Astrocyte (in vitro differentiated cells and primary cell): Measurements from ENCODE around the gene KDM5B. TPM values are rescaled to one million over a fixed set of nuclear protein-coding genes. Genes with fewer than 3 reads are reported as not detected.

Experiments
- DNase-seq: peaks from one replicate; pipeline ENCODE4 v3.0.0-alpha.2; 2010; ENCODE audit warnings: low read depth
- FAIRE-seq: peaks from 2 replicates; lab custom pipeline; 2011; peaks lifted over from hg19 to GRCh38; lab: Jason Lieb, UNC
- H2AFZ ChIP-seq: 2 replicates; pipeline ENCODE4 v1.6.0; 2012; ENCODE audit warnings: low read depth, low read length, inconsistent platforms
- H3K27ac ChIP-seq: 2 replicates; pipeline ENCODE4 v1.5.1; 2011; ENCODE audit warnings: low read depth, low read length, inconsistent platforms
- H3K27me3 ChIP-seq: 2 replicates; pipeline ENCODE4 v1.6.0; 2011; ENCODE audit warnings: low read length, inconsistent platforms; ENCODE audit not compliant: insufficient read depth
- H3K36me3 ChIP-seq: 2 replicates; pipeline ENCODE4 v1.5.1; 2011; ENCODE audit warnings: low read length, inconsistent platforms; ENCODE audit not compliant: insufficient read depth
- H3K4me1 ChIP-seq: 2 replicates; pipeline ENCODE4 v1.5.1; 2011; ENCODE audit warnings: low read length, inconsistent platforms; ENCODE audit not compliant: insufficient read depth
- H3K4me2 ChIP-seq: 2 replicates; pipeline ENCODE4 v1.6.0; 2012; ENCODE audit warnings: low read length, inconsistent platforms
- H3K4me3 ChIP-seq: 2 replicates; pipeline ENCODE4 v1.5.1; 2011; ENCODE audit warnings: low read depth, mild to moderate bottlenecking, low read length, inconsistent platforms; ENCODE audit not compliant: insufficient read depth
- H3K79me2 ChIP-seq: 2 replicates; pipeline ENCODE4 v1.6.0; 2012; ENCODE audit warnings: mild to moderate bottlenecking, low read length, inconsistent platforms; ENCODE audit not compliant: insufficient read depth
- H3K9ac ChIP-seq: 2 replicates; pipeline ENCODE4 v1.6.0; 2012; ENCODE audit warnings: mild to moderate bottlenecking, low read length, inconsistent platforms
- H3K9me3 ChIP-seq: 2 replicates; pipeline ENCODE4 v1.5.1; 2012; ENCODE audit warnings: low read depth, mild to moderate bottlenecking, low read length, inconsistent platforms; ENCODE audit not compliant: insufficient read depth
- H4K20me1 ChIP-seq: 2 replicates; pipeline ENCODE4 v1.6.0; 2012; ENCODE audit warnings: low read length, inconsistent platforms; ENCODE audit not compliant: insufficient read depth
- H3K27ac Mint-ChIP-seq: one replicate; pipeline ENCODE4 v1.8.0; 2021; ENCODE audit warnings: mild to moderate bottlenecking, mixed read lengths; ENCODE audit not compliant: unreplicated experiment
- H3K27me3 Mint-ChIP-seq: one replicate; pipeline ENCODE4 v1.8.0; 2021; ENCODE audit warnings: low read depth, mixed read lengths; ENCODE audit not compliant: unreplicated experiment
- H3K36me3 Mint-ChIP-seq: one replicate; pipeline ENCODE4 v1.8.0; 2021; ENCODE audit warnings: low read depth, mixed read lengths; ENCODE audit not compliant: unreplicated experiment
- H3K4me1 Mint-ChIP-seq: one replicate; pipeline ENCODE4 v1.8.0; 2021; ENCODE audit warnings: low read depth, mixed read lengths; ENCODE audit not compliant: unreplicated experiment
- H3K4me3 Mint-ChIP-seq: one replicate; pipeline ENCODE4 v1.8.0; 2021; ENCODE audit warnings: mild to moderate bottlenecking, moderate library complexity, mixed read lengths; ENCODE audit not compliant: unreplicated experiment
- H3K9me3 Mint-ChIP-seq: one replicate; pipeline ENCODE4 v1.8.0; 2021; ENCODE audit warnings: mild to moderate bottlenecking, mixed read lengths; ENCODE audit not compliant: unreplicated experiment
- EZH2 ChIP-seq: IDR thresholded peaks from 2 replicates; pipeline ENCODE4 v1.6.1; 2012; ENCODE audit warnings: mild to moderate bottlenecking, low read length, inconsistent platforms; ENCODE audit not compliant: insufficient read depth
- total RNA-seq: library from RNA; stranded (reverse); gene quantifications from 2 replicates; pipeline ENCODE4 v1.2.1, GENCODE V29; 2021
- TF ChIP-seq, protein P1 (sequence below): IDR thresholded peaks from 2 replicates; pipeline ENCODE4 v1.5.1; 2011; ENCODE audit warnings: low read depth, mild to moderate bottlenecking, inconsistent platforms, low read length, moderate library complexity; ENCODE audit not compliant: insufficient read depth

The KDM5B gene
- total RNA-seq, 1 donor from 2014 or later, result 182 TPM

DNA sequence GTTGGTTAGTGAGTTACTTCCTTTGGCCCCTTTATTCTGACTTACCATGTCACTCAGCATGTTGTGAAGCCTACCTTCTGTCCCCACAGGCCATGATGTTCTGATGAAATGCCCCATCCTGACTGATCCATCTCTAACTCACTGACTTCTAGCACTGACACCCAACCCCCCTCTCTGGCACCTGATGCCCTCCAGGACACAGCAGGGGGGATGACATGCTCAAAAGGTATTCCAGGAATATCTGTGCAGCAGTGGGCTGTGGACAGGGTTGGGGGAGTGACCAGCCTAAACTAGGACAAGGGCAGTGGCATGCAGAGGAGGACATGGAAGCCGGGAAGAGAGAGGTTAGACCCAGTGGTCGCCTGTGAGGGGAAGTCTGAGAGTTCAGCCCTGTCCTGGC is 123.5 kb downstream of the KDM5B start:
- DNase-seq (no peak), FAIRE-seq (no peak)
- H3K36me3 ChIP-seq, result no peaks in the 10 kb centered on the region
- H3K4me1 ChIP-seq, result no peaks in the 10 kb centered on the region
- TF ChIP-seq, protein P1, sequence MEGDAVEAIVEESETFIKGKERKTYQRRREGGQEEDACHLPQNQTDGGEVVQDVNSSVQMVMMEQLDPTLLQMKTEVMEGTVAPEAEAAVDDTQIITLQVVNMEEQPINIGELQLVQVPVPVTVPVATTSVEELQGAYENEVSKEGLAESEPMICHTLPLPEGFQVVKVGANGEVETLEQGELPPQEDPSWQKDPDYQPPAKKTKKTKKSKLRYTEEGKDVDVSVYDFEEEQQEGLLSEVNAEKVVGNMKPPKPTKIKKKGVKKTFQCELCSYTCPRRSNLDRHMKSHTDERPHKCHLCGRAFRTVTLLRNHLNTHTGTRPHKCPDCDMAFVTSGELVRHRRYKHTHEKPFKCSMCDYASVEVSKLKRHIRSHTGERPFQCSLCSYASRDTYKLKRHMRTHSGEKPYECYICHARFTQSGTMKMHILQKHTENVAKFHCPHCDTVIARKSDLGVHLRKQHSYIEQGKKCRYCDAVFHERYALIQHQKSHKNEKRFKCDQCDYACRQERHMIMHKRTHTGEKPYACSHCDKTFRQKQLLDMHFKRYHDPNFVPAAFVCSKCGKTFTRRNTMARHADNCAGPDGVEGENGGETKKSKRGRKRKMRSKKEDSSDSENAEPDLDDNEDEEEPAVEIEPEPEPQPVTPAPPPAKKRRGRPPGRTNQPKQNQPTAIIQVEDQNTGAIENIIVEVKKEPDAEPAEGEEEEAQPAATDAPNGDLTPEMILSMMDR, result no peak
- TF ChIP-seq EZH2, result no peak
- no peaks in the 10 kb centered on the region for H3K9me3 ChIP-seq
- Mint-ChIP-seq H3K36me3 (no peaks in the 10 kb centered on the region), H3K4me1 (peaks cover 12% of the 10 kb centered on the region), H3K4me3 (no peak overlapping the region), H3K27me3 (peaks cover 56% of the 10 kb centered on the region), H3K9me3 (no peaks in the 10 kb centered on the region), H3K27ac (no peak overlapping the region)
- no peak overlapping the region for H3K4me2 ChIP-seq
- H2AFZ ChIP-seq, result no peak overlapping the region
- no peak overlapping the region for H3K4me3 ChIP-seq
- peaks cover 51% of the 10 kb centered on the region for H3K27me3 ChIP-seq
- no peak overlapping the region for H3K27ac ChIP-seq
- no peaks in the 10 kb centered on the region for H3K79me2 ChIP-seq
- H3K9ac ChIP-seq, result no peak overlapping the region
- no peaks in the 10 kb centered on the region for H4K20me1 ChIP-seq

DNA sequence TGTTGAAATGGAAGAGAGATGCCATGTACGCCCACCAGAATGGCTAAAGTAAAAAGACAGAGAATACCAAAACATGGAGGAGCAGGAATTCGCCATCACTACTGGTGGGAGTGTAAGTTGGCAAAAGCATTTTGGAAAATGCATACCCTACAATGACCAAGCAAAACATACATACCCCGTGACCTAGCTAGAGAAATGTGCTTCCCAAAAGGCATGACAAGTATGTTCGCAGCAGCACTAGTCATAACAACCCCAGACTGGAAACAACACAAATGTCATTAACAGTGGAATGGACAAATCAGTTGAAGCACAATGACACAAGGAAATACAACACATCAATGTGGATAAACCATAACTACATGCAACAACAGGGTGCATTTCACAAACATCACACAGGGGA is 125.2 kb downstream of the KDM5B start:
- no peaks in the 10 kb centered on the region for H3K4me1 ChIP-seq
- Mint-ChIP-seq H3K27ac (no peak overlapping the region), H3K4me1 (peaks cover 12% of the 10 kb centered on the region), H3K4me3 (no peak overlapping the region), H3K27me3 (peaks cover 53% of the 10 kb centered on the region), H3K36me3 (peaks cover 2% of the 10 kb centered on the region), H3K9me3 (no peaks in the 10 kb centered on the region)
- no peaks in the 10 kb centered on the region for H3K79me2 ChIP-seq
- FAIRE-seq (no peak), DNase-seq (no peak)
- H3K4me2 ChIP-seq, result no peak overlapping the region
- H3K9me3 ChIP-seq, result no peaks in the 10 kb centered on the region
- H3K9ac ChIP-seq, result no peak overlapping the region
- H4K20me1 ChIP-seq, result no peaks in the 10 kb centered on the region
- H3K36me3 ChIP-seq, result no peaks in the 10 kb centered on the region
- H3K27me3 ChIP-seq, result peaks cover 48% of the 10 kb centered on the region
- TF ChIP-seq EZH2, result no peak
- TF ChIP-seq, protein P1, result no peak
- no peak overlapping the region for H3K4me3 ChIP-seq
- no peak overlapping the region for H2AFZ ChIP-seq
- H3K27ac ChIP-seq, result no peak overlapping the region

DNA sequence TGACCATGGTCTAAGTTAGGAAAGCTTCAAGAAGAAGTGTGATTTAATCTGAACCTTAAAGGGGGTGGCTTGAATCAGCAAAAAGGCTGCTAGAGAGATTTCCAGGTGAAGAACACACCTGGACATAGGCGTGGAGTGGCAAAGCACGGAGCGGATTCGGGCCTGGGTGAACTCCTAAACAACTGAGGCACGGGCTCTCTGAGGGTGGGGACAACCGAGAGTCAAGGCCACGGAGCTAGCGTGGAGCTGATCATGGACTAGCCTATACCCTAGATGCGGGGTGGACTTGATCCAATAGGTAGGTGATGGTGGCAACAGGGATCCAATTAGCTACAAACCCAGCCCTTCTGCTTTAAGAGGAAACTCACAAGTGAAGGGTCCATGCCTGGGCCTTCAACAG is 125.7 kb downstream of the KDM5B start:
- Mint-ChIP-seq H3K27ac (no peak overlapping the region), H3K9me3 (no peaks in the 10 kb centered on the region), H3K4me3 (no peak overlapping the region), H3K27me3 (peaks cover 50% of the 10 kb centered on the region), H3K36me3 (peaks cover 2% of the 10 kb centered on the region), H3K4me1 (peaks cover 12% of the 10 kb centered on the region)
- peaks cover 43% of the 10 kb centered on the region for H3K27me3 ChIP-seq
- H3K36me3 ChIP-seq, result no peaks in the 10 kb centered on the region
- H3K9me3 ChIP-seq, result no peaks in the 10 kb centered on the region
- H3K79me2 ChIP-seq, result no peaks in the 10 kb centered on the region
- no peak overlapping the region for H2AFZ ChIP-seq
- no peaks in the 10 kb centered on the region for H3K4me1 ChIP-seq
- no peak for FAIRE-seq
- H3K27ac ChIP-seq, result no peak overlapping the region
- TF ChIP-seq, protein P1, result no peak
- TF ChIP-seq EZH2, result no peak
- no peak overlapping the region for H3K9ac ChIP-seq
- H3K4me2 ChIP-seq, result no peak overlapping the region
- no peak overlapping the region for H3K4me3 ChIP-seq
- H4K20me1 ChIP-seq, result no peaks in the 10 kb centered on the region
- DNase-seq, result no peak
